ENCODE measurements around the gene C17orf50.

DNA sequence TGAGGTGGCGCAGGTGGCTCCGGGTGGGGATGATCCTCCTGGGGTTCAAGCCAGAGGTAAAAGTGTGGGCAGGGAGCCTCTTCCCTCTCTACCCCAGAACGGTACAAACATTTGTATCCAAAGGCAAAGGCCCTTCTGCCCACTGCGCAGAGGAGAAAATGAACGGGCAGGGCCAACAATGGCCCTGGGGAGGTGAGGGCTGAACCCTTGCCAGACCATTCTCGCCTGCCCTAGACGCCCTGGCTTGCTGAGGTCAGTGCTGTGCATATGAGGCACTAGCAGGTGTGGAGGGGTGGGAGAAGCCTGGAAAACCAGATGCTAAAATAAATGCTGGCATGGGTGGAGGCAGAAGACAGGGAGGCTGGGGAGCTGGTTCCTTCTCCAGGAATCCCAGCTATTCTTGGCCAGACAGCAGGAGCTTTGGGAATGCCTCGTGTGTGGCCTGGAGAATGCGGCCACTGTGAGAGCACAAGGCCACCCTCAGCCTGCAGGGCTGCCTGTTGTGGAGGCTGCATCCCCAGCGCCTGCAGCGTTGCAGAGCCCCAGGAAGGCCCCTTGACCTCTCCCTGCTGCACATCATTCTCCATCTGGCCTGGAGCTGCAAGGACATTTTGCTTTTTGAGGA, 4.5 kb downstream of the C17orf50 start:
- TF ChIP-seq EP300 (IDR thresholded peaks at IDR 0.05) (no peak), POLR2A (IDR thresholded peaks at IDR 0.05) (no peak)
- TF ChIP-seq, protein P1, sequence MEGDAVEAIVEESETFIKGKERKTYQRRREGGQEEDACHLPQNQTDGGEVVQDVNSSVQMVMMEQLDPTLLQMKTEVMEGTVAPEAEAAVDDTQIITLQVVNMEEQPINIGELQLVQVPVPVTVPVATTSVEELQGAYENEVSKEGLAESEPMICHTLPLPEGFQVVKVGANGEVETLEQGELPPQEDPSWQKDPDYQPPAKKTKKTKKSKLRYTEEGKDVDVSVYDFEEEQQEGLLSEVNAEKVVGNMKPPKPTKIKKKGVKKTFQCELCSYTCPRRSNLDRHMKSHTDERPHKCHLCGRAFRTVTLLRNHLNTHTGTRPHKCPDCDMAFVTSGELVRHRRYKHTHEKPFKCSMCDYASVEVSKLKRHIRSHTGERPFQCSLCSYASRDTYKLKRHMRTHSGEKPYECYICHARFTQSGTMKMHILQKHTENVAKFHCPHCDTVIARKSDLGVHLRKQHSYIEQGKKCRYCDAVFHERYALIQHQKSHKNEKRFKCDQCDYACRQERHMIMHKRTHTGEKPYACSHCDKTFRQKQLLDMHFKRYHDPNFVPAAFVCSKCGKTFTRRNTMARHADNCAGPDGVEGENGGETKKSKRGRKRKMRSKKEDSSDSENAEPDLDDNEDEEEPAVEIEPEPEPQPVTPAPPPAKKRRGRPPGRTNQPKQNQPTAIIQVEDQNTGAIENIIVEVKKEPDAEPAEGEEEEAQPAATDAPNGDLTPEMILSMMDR (IDR thresholded peaks at IDR 0.05), result no peak

Data from tibial nerve (tissue), 4 donors.